HG02870 (cell line): Measurements from ENCODE around the gene FGFBP3.
"Not testable (repeated sequence)": the region's sequence is repeated elsewhere in the genome, so short reads cannot be mapped to it uniquely, and the experiment has no call there.

Experiments
- ATAC-seq: cut with Tn5 transposase; IDR thresholded peaks from one replicate; pipeline ENCODE4 v1.9.1; 2021; ENCODE audit warnings: mild to moderate bottlenecking, moderate library complexity; ENCODE audit not compliant: unreplicated experiment

Gene FGFBP3

DNA sequence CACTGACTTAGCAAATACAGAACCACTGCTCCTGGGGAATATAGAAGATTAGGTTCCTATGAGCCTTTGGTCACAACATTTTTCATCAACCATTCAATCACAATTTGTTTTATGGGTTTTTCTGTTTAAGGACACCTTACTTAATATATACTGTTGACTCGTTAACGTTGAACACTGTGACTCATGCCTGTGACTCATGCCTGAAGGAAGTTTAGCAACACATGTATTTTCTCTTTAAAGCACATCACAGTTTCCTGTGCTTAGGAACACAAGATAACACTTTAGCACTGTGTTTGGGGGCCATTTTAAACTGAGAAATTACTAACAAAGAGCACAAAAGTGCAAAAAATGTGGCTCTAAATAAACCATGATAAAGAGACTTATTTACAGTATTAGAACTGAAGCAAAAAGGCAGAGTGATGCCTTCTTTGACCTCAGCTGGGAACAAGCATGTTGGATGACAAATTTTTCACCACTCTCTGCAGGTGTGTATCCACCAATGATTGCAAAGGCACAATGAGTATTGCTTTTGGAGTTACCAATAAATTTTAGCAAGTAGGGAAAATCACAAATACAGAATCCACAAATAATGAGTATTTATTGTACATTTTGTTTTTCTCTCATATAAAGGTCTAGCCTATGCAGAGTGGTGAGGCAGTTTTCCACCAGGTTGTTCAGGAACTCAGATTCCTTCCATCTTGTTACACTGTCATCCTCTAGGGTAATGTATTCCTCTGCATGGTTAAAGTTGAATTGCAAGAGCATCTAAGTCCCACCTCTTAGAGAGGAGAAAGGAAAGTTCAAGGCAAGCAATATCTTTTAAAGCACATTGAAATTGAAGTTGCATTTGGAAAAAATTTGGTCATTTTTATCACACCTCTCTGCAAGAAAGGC lies 7.3 kb downstream of the FGFBP3 start:
- no peak for ATAC-seq

DNA sequence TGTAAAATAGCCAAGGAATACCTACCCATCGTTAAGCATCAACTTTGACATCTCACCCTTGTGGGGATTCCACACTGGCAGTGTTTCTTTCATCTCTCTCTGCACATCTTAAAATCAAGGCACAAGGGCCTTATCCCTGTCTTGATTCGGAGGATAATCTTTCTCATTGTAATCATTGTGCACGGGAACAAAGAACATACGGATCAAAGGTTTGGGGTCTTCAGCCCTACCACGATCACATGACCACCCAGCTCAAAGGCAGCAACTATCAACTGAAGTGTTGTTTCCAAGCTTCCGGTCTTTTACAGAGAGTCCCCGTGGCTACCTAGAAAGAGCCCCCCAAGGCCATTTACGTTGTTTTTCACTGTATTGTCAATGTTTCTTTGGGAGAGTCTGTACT lies 11.9 kb downstream of the FGFBP3 start:
- ATAC-seq: no peak

DNA sequence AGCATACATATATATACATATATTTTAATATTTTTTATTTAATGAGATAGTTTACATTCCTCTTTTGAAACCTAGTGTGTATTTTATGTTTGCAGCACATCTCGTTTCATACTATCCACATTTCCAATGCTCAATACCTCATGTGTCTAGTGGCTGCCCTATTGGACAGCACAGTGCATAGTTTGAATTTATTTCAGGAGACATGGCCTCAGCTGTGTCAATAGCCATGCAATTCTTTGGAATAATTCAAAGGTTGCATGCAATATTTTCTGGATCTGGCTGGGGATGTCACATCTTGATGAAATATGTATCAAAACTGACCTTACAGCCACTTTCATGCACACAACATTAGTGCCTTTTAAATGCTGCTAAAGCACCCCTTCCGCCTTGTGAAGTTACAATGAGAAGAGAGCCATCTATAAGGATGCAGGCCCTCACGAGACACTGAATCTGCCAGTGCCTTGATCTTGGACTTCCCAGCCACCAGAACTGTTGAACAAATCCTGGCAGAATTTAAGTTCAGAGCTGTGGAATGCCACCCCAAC lies 13.0 kb downstream of the FGFBP3 start:
- no peak for ATAC-seq

GRCh38 chr10:91894261-91894685 lies 15.0 kb downstream of the FGFBP3 start:
- not testable (repeated sequence) for ATAC-seq

- ATAC-seq: no peak
Observed at GRCh38 chr10:91893051-91893450, 16.2 kb downstream of the FGFBP3 start.

DNA sequence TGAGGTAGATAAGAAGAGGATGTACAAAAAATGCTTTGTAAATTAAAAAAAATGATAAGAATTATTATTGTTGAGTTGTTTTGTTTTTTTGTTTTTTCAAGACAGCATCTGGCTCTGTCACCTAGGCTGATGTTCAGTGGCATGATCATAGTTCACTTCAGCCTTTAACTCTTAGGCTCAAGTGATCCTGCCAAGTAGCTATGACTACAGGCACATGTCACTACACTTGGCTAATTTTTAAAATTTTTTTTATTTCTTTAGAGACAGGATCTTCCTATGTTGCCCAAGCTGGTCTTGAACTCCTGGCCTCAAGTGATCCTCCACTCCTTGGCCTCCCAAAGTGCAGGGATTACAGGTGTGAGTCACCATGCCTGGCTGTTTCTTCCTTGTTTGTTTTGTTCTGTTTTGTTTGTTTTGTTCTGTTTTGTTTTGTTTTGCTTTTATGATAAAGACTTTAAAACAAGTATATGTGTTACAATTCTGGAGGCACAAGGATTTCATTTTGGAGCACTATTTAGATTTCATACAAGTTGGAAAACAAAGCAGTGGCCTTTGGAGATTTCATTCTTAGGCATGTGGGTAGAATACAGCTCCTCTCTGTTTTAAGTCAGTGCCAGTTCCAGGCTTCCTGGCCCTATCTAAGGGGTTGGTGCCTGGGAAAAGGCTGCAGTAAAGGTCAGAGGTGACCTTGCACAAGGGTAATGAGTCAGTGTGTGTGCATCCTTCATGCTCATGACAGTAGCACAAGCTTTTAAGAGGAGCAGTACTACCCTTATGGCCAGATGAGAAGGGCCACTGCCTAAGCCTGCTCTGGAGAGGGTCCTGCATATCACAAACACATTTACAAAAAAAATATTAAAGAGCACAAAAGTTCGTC lies 17.9 kb downstream of the FGFBP3 start:
- no peak for ATAC-seq

DNA sequence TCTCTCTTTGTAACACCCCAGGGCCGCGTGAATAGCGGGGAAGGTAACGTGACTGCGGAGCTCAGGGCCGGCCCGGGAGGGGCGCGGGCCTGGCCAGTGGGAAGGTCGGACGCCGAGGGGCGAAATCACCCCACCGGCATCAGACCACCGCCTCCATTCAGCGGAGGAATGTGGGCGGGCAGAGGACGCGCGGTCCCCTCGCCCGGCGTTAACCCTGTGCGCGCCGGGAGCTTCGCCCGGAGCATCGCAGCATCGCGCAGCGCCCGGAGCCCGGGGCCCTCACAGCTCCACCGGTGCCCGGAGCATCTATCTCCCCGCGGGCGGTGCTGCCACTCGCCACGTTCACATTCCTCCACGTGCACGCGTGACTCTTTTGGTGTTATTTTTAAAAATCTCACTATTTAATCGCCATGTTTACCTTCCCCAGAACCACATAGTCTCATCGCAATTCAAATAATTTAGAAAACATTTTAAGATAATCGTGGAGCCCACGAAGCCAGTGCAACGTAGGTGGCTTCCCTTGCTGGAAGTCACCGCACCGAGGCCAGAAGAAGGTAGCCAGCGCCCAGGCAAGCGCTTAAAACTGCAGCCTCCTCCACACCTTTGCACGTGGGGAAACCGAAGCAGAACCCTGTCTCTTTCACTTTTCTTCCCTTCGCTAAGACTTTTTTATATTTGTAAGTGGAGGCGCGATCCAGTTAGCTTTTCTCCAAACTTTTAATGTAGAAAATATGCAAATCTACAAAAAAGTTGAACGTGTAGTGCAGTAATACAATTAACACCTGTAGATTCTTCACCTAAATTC lies 21.8 kb downstream of the FGFBP3 start:
- ATAC-seq: no peak

DNA sequence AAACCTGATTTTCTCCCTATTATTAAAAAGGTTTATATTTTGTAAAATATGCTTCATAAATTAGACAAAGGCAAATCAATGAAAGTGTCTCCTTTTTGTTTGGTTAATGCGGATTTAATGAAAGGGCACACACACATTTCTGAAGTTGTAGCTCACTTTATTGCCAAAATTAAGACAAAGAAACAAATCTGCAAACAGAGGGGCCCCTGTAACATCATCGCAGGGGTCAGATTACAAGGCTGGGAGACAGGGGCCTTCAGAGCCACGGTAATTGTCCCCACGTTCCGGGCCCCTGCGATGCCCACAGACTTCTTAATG lies 22.4 kb downstream of the FGFBP3 start:
- no peak for ATAC-seq

GRCh38 chr10:91885362-91886079 lies 23.8 kb downstream of the FGFBP3 start:
- ATAC-seq: no peak

DNA sequence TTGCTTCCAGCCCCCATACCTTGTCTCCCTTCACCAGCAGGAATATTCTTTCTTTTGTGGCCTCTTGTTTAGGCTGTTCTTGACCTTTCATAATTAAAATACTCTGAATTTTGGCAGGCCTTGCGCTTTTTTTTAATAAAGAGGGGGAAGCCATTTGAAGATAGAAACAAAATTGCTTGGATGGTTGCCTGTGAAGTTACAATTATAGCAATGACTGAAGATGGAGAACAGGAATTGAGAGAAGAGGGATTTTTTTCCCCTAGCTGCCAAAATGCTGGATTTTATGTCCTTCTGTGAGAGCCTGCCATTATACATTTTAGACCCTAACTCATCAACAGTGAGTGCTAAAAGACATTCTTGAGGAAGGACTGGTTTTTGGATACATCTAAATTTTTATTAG lies 24.8 kb downstream of the FGFBP3 start:
- no peak for ATAC-seq

DNA sequence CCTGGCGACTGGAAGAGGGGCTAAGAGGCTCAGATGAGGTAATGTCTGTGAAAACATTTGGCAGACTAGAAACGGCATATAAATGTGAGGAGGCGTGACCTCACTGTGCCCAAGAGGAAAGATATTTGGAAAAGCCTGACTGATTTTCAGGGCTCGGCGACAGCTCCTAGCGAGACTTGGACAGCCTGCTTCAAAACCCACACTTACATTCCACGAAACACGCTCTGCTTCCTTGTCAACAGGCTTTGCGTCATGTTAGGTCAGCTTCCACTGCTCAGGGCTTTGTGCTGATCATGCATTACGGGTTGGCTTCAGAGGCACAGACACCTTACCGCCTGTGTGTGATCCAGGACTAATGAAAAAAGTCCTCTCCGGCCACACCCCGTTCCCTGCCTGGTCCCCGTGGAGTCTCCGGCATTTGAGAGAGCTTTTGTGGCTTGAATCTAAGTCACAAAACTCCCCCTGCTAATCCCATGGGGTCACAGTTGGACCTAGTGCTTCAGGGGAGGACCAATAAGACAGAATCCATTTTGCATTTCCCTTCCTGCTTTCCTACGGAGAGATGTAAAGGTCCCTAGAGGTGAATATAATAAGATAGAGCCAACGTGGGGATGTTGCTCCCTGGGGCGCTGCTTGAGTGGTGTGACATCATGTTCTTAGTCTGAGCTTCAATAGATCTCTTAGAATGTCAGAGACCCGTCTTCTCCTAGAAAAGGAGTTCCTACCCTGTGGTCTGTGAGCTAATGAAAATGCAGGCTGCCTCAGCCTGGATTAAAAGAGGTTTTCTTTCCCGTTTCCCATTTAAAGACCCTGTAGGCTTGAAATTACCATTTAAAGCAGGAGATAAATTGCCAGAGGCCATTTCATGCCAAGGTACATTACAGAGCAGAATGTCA lies 25.5 kb downstream of the FGFBP3 start:
- ATAC-seq: no peak

- no peak for ATAC-seq
Observed at GRCh38 chr10:91880310-91880709, 29.0 kb downstream of the FGFBP3 start.

DNA sequence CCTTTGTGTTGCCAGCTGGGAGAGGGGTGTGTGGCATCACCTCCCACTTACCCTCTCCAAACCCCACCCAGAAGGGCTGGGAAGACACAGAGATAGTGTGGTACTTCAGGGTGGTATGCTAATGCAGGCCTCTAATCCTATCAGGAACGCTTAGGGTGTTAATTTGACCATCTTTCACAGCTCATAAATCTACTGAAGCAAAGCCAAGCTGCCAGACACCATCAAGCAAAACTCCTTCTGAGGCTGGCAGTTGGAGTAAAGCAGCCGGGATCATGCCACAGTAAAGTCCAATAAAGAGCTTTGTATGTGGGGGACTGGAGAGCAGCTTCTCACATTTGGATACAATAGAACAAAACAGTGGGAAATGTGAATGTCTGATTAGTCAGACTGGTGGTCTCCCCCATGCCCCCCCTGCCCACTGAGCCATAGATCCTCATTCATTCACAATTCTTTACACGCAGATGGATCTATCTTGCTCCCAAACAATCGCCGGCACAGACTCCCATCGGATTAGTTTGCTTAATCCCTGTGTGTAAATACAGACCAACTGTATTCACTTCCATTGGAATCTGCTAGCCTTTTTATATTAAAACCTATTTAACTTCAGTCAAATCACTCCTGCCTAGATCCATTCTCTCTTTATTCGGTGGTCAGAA lies 29.6 kb downstream of the FGFBP3 start:
- ATAC-seq: no peak

- no peak for ATAC-seq
Observed at GRCh38 chr10:91875779-91876178, 33.5 kb downstream of the FGFBP3 start.

GRCh38 chr10:91875156-91875555 lies 34.1 kb downstream of the FGFBP3 start:
- no peak for ATAC-seq

- ATAC-seq: no peak
Observed at GRCh38 chr10:91865562-91866081, 43.7 kb downstream of the FGFBP3 start.

- ATAC-seq: no peak
Observed at GRCh38 chr10:91864744-91865143, 44.5 kb downstream of the FGFBP3 start.

GRCh38 chr10:91864099-91864498 lies 45.2 kb downstream of the FGFBP3 start:
- no peak for ATAC-seq
